ENCODE measurements around the gene HSDL2. TPM values are rescaled to one million over a fixed set of nuclear protein-coding genes. Genes with fewer than 3 reads are reported as not detected.
A peak's percentile ranks its signal among the peaks of the same experiment; 100 is the strongest.

Gene HSDL2
- total RNA-seq, 1 experiment from 2014 or later, result 32.2 TPM

- in situ Hi-C loops (cut with HindIII; ENCODE audit: low pct_unique_long_range_greater_than_20kb, low sequenced_read_pairs), result no loop called here
- peaks cover 16% of the 10 kb centered on the region; the same call in 1 of the 2 replicates for H3K4me1 ChIP-seq (ENCODE audit: control insufficient read depth, insufficient read depth, low read length)
- CTCF ChIA-PET, result interaction anchor here (0.5 kb wide), 1 partner anchor 222 kb away, joined by 4 read pairs; no protein-coding TSS in a partner anchor
Measured at GRCh38 chr9:112486221-112487007, 106.5 kb downstream of the HSDL2 start, which contains the start of gene KIAA1958. KIAA1958 (plus strand) TSS chr9:112486827; CDS start chr9:112574081, 87,254 bp downstream.

More at GRCh38 chr9:112486221-112487007, 106.5 kb downstream of the HSDL2 start, which contains the start of gene KIAA1958:
- DNase-seq (ENCODE audit: low read depth, low spot score), result no peak
- POLR2A ChIA-PET, result no interaction called here
- Histone ChIP-seq H3K9me3 (ENCODE audit: control insufficient read depth, insufficient read depth, low read depth, low read length) (no peaks in the 10 kb centered on the region), H3K4me3 (ENCODE audit: low read depth in 2 of 2, low read length in 2 of 2) (peak within 1 kb of the TSS; percentile 75 to 89), H3K27me3 (ENCODE audit: control insufficient read depth, insufficient read depth, low read length) (no peaks in the 10 kb centered on the region), H3K27ac (ENCODE audit: low read length) (peak within 1 kb of the TSS; percentile 88), H3K36me3 (ENCODE audit: control insufficient read depth, insufficient read depth, low read length) (no peaks in the 10 kb centered on the region; the same call in 1 of the 2 replicates)
- intact Hi-C loops (cut with micrococcal nuclease; ENCODE audit: unreplicated experiment), result loop anchor here (10.0 kb wide), 2 partner anchors 218 to 308 kb away; no protein-coding TSS in a partner anchor
- TF ChIP-seq REST (IDR thresholded peaks at IDR 0.05; ENCODE audit: insufficient read depth in 1 of 2, low read depth in 2 of 2, low read length in 1 of 2) (no peak), CTCF (IDR thresholded peaks at IDR 0.05) (no peak), TCF7L2 (IDR thresholded peaks at IDR 0.05; ENCODE audit: low read depth, low read length) (no peak), SIN3A (IDR thresholded peaks at IDR 0.05; ENCODE audit: borderline replicate concordance, insufficient read depth, low read depth, low read length) (0 out of 2 replicates have a peak, but pooled peaks have one; percentile 54), POLR2AphosphoS5 (IDR thresholded peaks at IDR 0.05; ENCODE audit: low read depth, low read length) (peak; percentile 75)
- no TSS peak for BruUV-seq (replicated peaks)
- peak; percentile 93 for ATAC-seq
